Osteoblast (primary cell): ENCODE data around the gene POGZ. TPM values are rescaled to one million over a fixed set of nuclear protein-coding genes. Genes with fewer than 3 reads are reported as not detected.

Source experiments
- DNase-seq: peaks from one replicate; pipeline ENCODE4 v3.0.0; 2011; ENCODE audit warnings: low spot score, mixed read lengths; ENCODE audit not compliant: insufficient read length; ENCODE audit errors: missing footprints
- H2AFZ ChIP-seq: 2 replicates; pipeline ENCODE4 v1.6.0; 2011; ENCODE audit warnings: mild to moderate bottlenecking, low read length
- H3K27ac ChIP-seq: 2 replicates; pipeline ENCODE4 v1.5.1; 2011; ENCODE audit warnings: mild to moderate bottlenecking, low read depth, low read length, moderate library complexity
- H3K27me3 ChIP-seq: 2 replicates; pipeline ENCODE4 v1.6.0; 2012; ENCODE audit warnings: mild to moderate bottlenecking, control low read depth, inconsistent platforms, low read length, moderate library complexity; ENCODE audit not compliant: insufficient read depth
- H3K36me3 ChIP-seq: 2 replicates; pipeline ENCODE4 v1.5.1; 2011; ENCODE audit warnings: mild to moderate bottlenecking, low read length, control low read depth, moderate library complexity; ENCODE audit not compliant: insufficient read depth
- H3K4me1 ChIP-seq: 2 replicates; pipeline ENCODE4 v1.5.1; 2011; ENCODE audit warnings: mild to moderate bottlenecking, low read length, control low read depth, moderate library complexity; ENCODE audit not compliant: insufficient read depth
- H3K4me2 ChIP-seq: 2 replicates; pipeline ENCODE4 v1.6.0; 2011; ENCODE audit warnings: mild to moderate bottlenecking, low read length; ENCODE audit not compliant: insufficient read depth
- H3K4me3 ChIP-seq: fragments of 200-600 bp; sonication (generic); 3 replicates; pipeline ENCODE4 v1.5.1; 2012; ENCODE audit warnings: mild to moderate bottlenecking, low read length, inconsistent platforms; ENCODE audit not compliant: insufficient read depth
- H3K79me2 ChIP-seq: 2 replicates; pipeline ENCODE4 v1.6.0; 2012; ENCODE audit warnings: mild to moderate bottlenecking, low read length, control low read depth, inconsistent platforms; ENCODE audit not compliant: insufficient read depth
- H3K9me3 ChIP-seq: 2 replicates; pipeline ENCODE4 v1.5.1; 2011; ENCODE audit warnings: low read depth, low read length, control low read depth
- H4K20me1 ChIP-seq: 2 replicates; pipeline ENCODE4 v1.6.0; 2012; ENCODE audit warnings: mild to moderate bottlenecking, low read length, control low read depth; ENCODE audit not compliant: insufficient read depth
- CTCF ChIP-seq: IDR thresholded peaks from 2 replicates; pipeline ENCODE4 v1.5.1; 2011; ENCODE audit warnings: mild to moderate bottlenecking, low read depth, low read length, moderate library complexity; ENCODE audit errors: extremely low read depth
- total RNA-seq: library from RNA; depleted of rRNA; stranded (reverse); fragments of >200 nt; gene quantifications from 2 replicates; pipeline ENCODE4 v1.2.3, GENCODE V29; 2012

The POGZ gene
- total RNA-seq, 1 donor = 26.8 TPM

- Histone ChIP-seq H3K79me2 (no peaks in the 10 kb centered on the region), H3K4me2 (peak within 1 kb of the TSS; percentile 90), H3K27me3 (no peaks in the 10 kb centered on the region), H3K27ac (no peak within 1 kb of the TSS), H3K4me3 (peak within 1 kb of the TSS; percentile 74), H4K20me1 (peaks cover 8% of the 10 kb centered on the region), H3K4me1 (peaks cover 29% of the 10 kb centered on the region), H2AFZ (peak within 1 kb of the TSS; percentile 89), H3K36me3 (peaks cover 10% of the 10 kb centered on the region), H3K9me3 (no peaks in the 10 kb centered on the region)
- peak; percentile 96 for DNase-seq
- TF ChIP-seq CTCF = no peak
Measured at GRCh38 chr1:151372058-151372934, 87.0 kb downstream of the POGZ start, which contains the start of gene SELENBP1. Gene SELENBP1 (minus strand): TSS chr1:151372705. CDS start chr1:151372641, 64 bp downstream.

- Histone ChIP-seq H3K27ac (no peak overlapping the region), H3K4me1 (peaks cover 29% of the 10 kb centered on the region), H3K79me2 (no peaks in the 10 kb centered on the region), H3K9me3 (no peaks in the 10 kb centered on the region), H3K27me3 (no peaks in the 10 kb centered on the region), H3K4me3 (peak overlapping the region; percentile 74), H2AFZ (no peak overlapping the region), H4K20me1 (peaks cover 8% of the 10 kb centered on the region), H3K36me3 (peaks cover 10% of the 10 kb centered on the region), H3K4me2 (peak overlapping the region; percentile 90)
- no peak for TF ChIP-seq CTCF
- DNase-seq = peak; percentile 84
Measured at GRCh38 chr1:151371370-151372057, 87.8 kb downstream of the POGZ start.

GRCh38 chr1:151370211-151370911 is 88.9 kb downstream of the POGZ start:
- Histone ChIP-seq H4K20me1 (peaks cover 8% of the 10 kb centered on the region), H3K27ac (no peak overlapping the region), H3K4me1 (peaks cover 29% of the 10 kb centered on the region), H3K27me3 (no peaks in the 10 kb centered on the region), H3K4me3 (no peak overlapping the region), H3K36me3 (peaks cover 16% of the 10 kb centered on the region), H3K4me2 (peak overlapping the region; percentile 36), H3K79me2 (no peaks in the 10 kb centered on the region), H2AFZ (no peak overlapping the region), H3K9me3 (no peaks in the 10 kb centered on the region)
- DNase-seq = peak; percentile 80
- TF ChIP-seq CTCF = no peak
